NT2/D1 (cell line): Measurements from ENCODE around the gene PALLD.

Experiments used
- SUZ12 ChIP-seq: IDR thresholded peaks from 2 replicates; pipeline ENCODE4 v1.6.1; 2011; ENCODE audit not compliant: insufficient read length, insufficient read depth; ENCODE audit errors: extremely low read depth
- YY1 ChIP-seq: IDR thresholded peaks from 2 replicates; pipeline ENCODE4 v1.6.1; 2011; ENCODE audit not compliant: insufficient read length, insufficient read depth
- ZNF274 ChIP-seq: IDR thresholded peaks from 2 replicates; pipeline ENCODE4 v1.6.1; 2011; ENCODE audit warnings: mild to moderate bottlenecking, low read depth, low read length

GRCh38 chr4:168876106-168876505 is 379.3 kb downstream of the PALLD start:
- TF ChIP-seq YY1: no peak
- TF ChIP-seq SUZ12: no peak
- TF ChIP-seq ZNF274: no peak
